ENCODE results near the gene TGFBR3.

DNA sequence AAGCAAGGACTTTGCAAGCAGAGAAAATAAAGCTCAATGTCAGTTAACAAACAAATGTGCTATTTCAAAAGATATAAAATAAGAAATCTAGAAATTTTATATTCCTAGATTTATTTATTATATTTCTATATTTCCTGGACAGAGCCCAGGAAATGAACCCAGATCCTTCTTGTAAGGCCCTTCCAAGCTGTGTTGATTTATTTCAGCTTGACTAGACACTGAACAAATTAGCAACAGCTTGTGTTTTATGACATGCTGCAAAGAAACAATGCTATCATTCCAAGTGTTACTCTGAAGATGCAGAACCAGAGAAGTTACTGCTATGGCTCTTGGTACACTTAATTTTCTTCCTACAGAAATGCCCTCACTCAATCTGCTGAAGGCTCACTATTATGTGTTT lies 6.2 kb downstream of the TGFBR3 start:
- TF ChIP-seq, protein P1, sequence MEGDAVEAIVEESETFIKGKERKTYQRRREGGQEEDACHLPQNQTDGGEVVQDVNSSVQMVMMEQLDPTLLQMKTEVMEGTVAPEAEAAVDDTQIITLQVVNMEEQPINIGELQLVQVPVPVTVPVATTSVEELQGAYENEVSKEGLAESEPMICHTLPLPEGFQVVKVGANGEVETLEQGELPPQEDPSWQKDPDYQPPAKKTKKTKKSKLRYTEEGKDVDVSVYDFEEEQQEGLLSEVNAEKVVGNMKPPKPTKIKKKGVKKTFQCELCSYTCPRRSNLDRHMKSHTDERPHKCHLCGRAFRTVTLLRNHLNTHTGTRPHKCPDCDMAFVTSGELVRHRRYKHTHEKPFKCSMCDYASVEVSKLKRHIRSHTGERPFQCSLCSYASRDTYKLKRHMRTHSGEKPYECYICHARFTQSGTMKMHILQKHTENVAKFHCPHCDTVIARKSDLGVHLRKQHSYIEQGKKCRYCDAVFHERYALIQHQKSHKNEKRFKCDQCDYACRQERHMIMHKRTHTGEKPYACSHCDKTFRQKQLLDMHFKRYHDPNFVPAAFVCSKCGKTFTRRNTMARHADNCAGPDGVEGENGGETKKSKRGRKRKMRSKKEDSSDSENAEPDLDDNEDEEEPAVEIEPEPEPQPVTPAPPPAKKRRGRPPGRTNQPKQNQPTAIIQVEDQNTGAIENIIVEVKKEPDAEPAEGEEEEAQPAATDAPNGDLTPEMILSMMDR (IDR thresholded peaks at IDR 0.05): no peak
- TF ChIP-seq POLR2A (IDR thresholded peaks at IDR 0.05) (no peak), EP300 (IDR thresholded peaks at IDR 0.05) (no peak)
